GM21367 (cell line): ENCODE data around the gene TULP4.

Source experiments
- ATAC-seq: cut with Tn5 transposase; IDR thresholded peaks from one replicate; pipeline ENCODE4 v1.9.1; 2021; ENCODE audit not compliant: unreplicated experiment

The TULP4 gene

GRCh38 chr6:158416883-158417759 is 104.9 kb downstream of the TULP4 start:
- no peak for ATAC-seq

- no peak for ATAC-seq
Observed at GRCh38 chr6:158417760-158418098, 105.5 kb downstream of the TULP4 start.

- no peak for ATAC-seq
Observed at GRCh38 chr6:158418501-158418900, 106.2 kb downstream of the TULP4 start.

- no peak for ATAC-seq
Observed at GRCh38 chr6:158419339-158419909, 107.2 kb downstream of the TULP4 start.

GRCh38 chr6:158421381-158421780 is 109.1 kb downstream of the TULP4 start:
- no peak for ATAC-seq

- no peak for ATAC-seq
Observed at GRCh38 chr6:158422629-158423238, 110.5 kb downstream of the TULP4 start.

GRCh38 chr6:158431036-158431435 is 118.8 kb downstream of the TULP4 start:
- no peak for ATAC-seq

GRCh38 chr6:158431560-158431959 is 119.3 kb downstream of the TULP4 start:
- ATAC-seq = no peak

GRCh38 chr6:158437571-158437970 is 125.3 kb downstream of the TULP4 start:
- no peak for ATAC-seq

GRCh38 chr6:158438226-158438625 is 126.0 kb downstream of the TULP4 start:
- no peak for ATAC-seq

GRCh38 chr6:158439255-158439654 is 127.0 kb downstream of the TULP4 start:
- peak; percentile 92 for ATAC-seq

GRCh38 chr6:158441716-158442215 is 129.5 kb downstream of the TULP4 start:
- ATAC-seq = no peak

GRCh38 chr6:158442306-158442705 is 130.0 kb downstream of the TULP4 start:
- ATAC-seq = no peak

- ATAC-seq = no peak
Observed at GRCh38 chr6:158445426-158446085, 133.3 kb downstream of the TULP4 start.

- no peak for ATAC-seq
Observed at GRCh38 chr6:158448856-158449255, 136.6 kb downstream of the TULP4 start.

GRCh38 chr6:158452191-158452590 is 139.9 kb downstream of the TULP4 start:
- ATAC-seq = no peak

GRCh38 chr6:158457131-158457530 is 144.9 kb downstream of the TULP4 start:
- ATAC-seq = no peak

GRCh38 chr6:158457616-158458278 is 145.5 kb downstream of the TULP4 start:
- ATAC-seq = no peak

GRCh38 chr6:158459726-158460125 is 147.5 kb downstream of the TULP4 start:
- no peak for ATAC-seq

- ATAC-seq = no peak
Observed at GRCh38 chr6:158460602-158461169, 148.4 kb downstream of the TULP4 start.

- no peak for ATAC-seq
Observed at GRCh38 chr6:158461954-158462353, 149.7 kb downstream of the TULP4 start.
